HG02884 (cell line): ENCODE measurements around the gene GMPPB.

ENCODE experiments used
- ATAC-seq: cut with Tn5 transposase; IDR thresholded peaks from one replicate; pipeline ENCODE4 v1.9.1; 2021; ENCODE audit warnings: mild to moderate bottlenecking, moderate library complexity; ENCODE audit not compliant: unreplicated experiment

The GMPPB gene

GRCh38 chr3:49673121-49673714 lies 50.5 kb downstream of the GMPPB start:
- no peak for ATAC-seq

GRCh38 chr3:49671291-49672288 lies 52.2 kb downstream of the GMPPB start:
- ATAC-seq = no peak

- no peak for ATAC-seq
These were observed 52.8 kb downstream of the GMPPB start for GRCh38 chr3:49670940-49671290.
